ENCODE results near the gene ALK. TPM values are rescaled to one million over a fixed set of nuclear protein-coding genes. Genes with fewer than 3 reads are reported as not detected.

Gene ALK
- 0.08 TPM for total RNA-seq
- long read RNA-seq, result 0 reads

DNA sequence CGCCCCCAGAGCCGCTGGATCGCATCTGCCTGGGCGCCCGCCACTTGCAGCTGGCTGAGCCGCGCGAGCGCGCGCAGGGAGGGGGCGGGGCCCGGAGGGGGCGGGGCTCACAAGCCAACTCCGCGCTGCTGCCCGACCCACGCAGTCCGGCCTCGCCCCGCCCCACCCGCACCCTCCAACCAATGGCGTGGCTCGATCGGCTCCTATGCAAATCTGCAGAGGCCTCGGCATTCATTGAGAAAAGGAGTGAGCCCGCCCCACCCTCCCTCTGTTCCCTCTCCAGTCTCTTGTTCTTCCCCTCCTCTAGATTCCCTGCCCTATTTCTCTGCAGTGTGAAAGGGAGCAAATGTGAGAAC lies at the start of gene ALK:
TSS of gene ALK (minus strand) at position 27 of the 356 bp plus-strand sequence. CDS start 927 bp downstream, outside the sequence.
- ATAC-seq, result peak; percentile 97
- intact Hi-C loops (cut with DNase I), result no loop called here

DNA sequence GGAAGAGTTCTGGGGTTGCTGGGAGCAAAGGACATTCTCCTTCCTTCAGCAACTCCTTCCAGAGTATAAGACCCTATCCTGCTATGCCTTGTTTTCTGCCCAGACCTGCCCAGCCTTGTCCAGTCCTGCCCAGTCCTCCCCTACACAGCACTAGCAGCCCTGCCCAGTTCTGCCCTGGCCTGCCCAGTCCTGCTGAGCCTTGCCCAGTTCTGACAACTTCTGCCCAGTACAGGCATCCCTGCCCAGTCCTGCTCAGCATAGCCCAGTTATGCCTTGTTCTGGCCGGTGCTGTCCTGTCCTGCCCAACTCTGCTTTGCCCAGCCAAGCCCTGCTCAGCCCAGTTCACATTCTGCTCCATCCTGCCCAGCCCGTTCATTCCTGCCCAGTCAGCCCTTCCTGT lies 44.9 kb upstream of the ALK start:
- no peak for ATAC-seq
- intact Hi-C loops (cut with DNase I), result no loop called here

More for the DNA sequence above, at the start of gene ALK:
- peak; percentile 89 for DNase-seq (ENCODE audit: missing footprints)

DNA sequence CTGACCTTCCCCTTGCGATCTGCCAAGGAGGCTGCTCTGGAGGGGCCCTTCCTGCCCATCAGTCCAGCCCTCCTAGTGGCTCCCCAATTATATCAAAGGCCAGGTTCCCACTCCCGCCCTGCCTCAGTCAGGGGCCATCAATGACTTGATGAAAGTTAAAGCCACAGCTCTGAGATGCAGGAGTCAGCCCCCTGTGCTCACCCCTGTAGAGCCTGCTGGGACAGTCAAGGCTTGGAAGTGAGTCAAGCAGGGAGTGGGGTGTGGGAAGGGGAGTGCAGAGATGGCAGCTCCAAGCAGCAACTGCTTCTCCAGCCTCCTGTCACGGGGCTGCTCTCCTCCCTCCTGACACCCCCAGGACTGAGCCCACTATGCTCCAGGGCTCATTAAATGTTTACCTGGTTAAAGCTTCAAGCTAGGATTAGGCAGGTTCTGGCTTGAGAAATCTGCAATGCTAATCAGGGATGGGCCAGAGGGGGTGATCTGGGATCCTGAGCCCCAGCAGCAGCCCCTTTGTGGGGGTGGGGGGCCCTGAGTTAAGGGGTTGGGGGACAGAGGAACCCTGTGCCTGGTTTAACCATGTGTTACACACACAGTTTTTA lies 42.7 kb upstream of the ALK start:
- DNase-seq (ENCODE audit: missing footprints) (no peak), ATAC-seq (no peak)
- intact Hi-C loops (cut with DNase I), result no loop called here

More for the DNA sequence above, 44.9 kb upstream of the ALK start:
- no peak for DNase-seq (ENCODE audit: missing footprints)

DNA sequence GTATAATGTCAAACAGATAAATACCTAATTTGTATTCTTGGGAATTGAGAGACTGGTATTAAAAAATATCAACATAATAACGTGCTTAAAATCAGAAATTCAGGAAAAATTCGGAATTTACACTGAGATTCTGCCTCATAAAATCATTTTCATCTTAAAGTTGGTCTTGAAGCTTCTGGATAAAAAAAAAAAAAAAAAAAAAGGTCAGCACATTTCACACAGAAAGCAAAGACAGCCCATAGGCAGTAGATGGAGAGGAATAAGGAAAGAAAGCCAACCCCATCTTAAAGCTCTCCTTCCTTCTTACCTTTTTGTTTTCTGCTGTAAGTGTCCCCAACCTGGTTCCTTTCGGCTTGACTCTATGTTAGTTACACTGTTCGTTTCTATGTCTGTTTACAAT lies 41.5 kb upstream of the ALK start:
- intact Hi-C loops (cut with DNase I), result no loop called here
- ATAC-seq (no peak), DNase-seq (ENCODE audit: missing footprints) (no peak)

DNA sequence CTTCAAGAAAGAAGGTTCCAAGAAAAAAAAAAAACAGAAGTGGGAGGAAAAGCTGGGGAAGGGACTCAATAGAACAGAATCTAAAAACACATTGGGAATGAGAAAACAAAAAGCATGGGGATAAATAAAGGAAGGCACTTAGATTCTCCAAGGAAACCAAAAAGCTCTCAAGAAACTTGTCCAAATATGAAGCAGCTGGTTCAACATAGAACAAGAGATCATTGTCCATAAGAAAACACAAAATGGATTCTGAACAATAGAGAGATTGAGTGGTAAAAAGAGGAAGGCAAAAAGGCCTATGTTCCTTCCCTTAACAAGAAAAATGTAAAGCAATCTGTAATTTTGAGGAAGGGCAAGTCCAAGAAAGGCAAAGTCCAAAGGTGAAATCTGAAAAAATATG lies 32.9 kb upstream of the ALK start:
- ATAC-seq (no peak), DNase-seq (ENCODE audit: missing footprints) (no peak)
- intact Hi-C loops (cut with DNase I), result no loop called here

DNA sequence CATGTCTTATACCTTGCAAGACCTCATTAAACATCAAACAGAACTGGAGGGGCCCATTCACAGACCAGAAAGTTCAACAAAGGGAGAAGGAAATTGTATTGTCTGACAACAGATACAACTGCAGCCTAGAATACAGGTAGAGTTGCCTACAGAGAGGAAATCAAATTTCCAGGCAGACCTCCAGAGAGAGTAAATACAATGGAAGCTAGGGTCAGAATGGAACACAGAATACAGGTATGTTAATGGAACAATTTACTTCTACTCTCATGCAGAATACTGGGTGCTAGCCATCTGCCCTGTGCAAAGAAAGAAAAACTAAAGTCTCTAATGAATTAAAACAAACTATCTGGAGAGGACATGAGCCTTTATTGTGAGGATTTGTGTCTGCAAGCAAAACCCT lies 31.6 kb upstream of the ALK start:
- ATAC-seq, result no peak
- intact Hi-C loops (cut with DNase I), result no loop called here
- no peak for DNase-seq (ENCODE audit: missing footprints)

DNA sequence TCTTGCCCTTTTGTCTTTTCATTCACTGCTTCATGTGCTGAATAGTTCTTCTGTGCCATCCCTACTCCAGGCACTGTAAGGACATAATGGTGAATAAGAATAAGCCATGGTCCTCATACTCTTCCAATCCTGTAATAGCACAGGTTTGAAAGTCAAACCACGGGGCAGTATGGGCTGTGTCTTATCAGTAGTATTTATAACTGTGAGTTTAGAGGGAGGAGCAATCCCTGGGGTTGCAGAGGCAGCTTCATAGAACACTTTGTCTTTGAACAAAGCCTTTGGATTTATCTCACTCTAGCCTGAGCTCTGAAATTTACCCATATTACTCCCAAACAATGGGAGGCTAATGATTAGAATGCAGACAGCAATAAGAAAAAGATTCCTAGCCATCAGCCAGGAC lies 30.2 kb upstream of the ALK start:
- ATAC-seq (peak; percentile 78), DNase-seq (ENCODE audit: missing footprints) (no peak)
- intact Hi-C loops (cut with DNase I), result no loop called here

DNA sequence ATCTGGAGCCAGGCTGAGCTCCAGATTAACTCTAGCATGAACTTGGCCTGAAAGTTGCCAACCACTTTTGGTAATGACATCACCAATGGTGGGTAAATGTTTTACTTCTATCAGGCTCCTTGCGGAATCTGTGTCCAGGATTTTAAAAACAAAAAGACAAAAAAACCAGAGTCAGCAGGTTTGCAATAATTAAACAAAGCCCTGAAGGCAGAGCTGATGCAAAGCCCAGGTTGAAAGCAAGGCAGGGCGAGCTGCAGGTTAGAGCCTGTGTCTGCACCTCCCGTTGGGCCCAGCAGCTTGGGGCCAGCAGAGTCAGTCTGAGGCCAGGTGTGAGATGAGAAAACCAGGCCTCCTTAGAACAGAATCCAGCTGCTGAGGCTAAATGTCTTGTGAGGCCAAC lies 29.1 kb upstream of the ALK start:
- no peak for ATAC-seq
- no peak for DNase-seq (ENCODE audit: missing footprints)
- intact Hi-C loops (cut with DNase I), result no loop called here

DNA sequence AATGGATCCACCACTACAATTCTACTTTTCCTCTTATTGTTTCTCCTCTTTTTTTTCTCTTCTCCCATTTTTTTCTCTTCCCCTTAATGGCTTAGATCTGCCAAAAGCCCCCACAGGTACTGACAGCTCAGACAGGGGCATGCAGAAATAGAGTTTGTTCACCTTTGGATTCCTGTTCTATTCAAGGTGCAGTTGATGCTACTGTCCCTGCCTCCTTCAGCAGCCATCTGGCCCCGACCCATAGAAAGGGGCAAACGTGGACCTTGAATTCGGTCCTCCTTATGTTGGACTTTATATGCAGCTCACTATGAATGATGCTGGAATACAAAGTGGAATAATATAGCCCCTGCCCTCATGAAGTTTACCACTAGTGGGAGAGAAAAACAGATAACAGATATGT lies 27.7 kb upstream of the ALK start:
- intact Hi-C loops (cut with DNase I), result no loop called here
- DNase-seq (ENCODE audit: missing footprints) (no peak), ATAC-seq (no peak)

DNA sequence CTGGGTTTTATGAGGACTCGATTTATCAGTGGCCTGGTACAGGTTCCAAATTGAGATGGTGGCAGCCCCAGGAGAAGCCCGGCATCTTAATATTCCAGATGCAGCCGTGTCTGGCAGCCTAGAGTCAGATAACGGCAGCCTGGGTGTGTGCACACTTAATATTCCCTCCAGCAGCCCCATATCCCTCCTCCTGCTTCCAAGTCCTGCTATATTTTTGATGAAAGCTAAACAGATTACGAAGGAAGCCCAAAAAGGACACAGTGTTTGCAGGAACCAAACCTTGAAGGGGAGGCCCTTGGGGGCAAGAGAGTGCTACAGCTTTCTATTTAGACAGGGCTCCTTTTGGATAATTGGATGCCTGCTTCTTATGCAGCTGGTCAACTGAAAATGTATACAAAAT lies 25.1 kb upstream of the ALK start:
- ATAC-seq, result no peak
- no peak for DNase-seq (ENCODE audit: missing footprints)
- intact Hi-C loops (cut with DNase I), result no loop called here

DNA sequence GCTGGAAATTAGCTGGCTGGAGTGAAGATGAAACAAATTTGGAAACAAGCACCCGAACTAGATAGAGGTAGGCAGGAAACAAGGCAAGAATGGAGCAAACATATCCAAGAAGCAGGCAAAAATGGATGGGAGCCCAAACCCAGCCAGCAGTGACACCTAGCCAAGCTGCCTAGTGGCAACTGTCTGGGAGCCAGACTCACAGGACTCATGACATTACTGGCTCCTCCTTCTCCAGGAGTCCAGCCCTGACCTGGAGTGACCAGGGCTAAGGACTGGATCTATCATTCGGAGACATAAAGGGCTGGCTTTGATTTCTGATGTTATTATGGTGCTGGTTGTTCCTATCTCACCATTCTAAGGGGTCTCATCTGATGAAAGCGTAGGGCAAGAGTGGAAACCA lies 21.3 kb upstream of the ALK start:
- ATAC-seq (no peak), DNase-seq (ENCODE audit: missing footprints) (no peak)
- intact Hi-C loops (cut with DNase I), result no loop called here

DNA sequence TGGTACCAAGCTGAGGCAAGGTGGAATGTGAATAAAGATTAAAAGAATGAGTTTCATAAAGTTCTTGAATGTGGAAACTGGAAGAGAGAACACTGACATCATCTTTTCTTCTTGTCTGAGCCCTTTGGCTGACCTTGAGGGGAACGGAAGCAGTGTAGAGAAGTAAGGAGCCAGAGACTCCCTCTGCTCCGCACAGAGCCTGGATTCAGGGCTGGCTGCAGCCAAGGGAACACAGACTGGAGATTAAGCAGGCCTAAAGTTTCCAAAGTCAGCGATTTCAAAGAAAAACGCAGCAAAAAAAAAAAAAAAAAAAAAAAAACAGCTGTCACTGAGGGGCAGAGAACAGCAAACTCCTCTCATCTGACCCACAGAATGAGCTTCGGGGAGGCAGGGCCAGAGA lies 19.3 kb upstream of the ALK start:
- peak; percentile 70 for DNase-seq (ENCODE audit: missing footprints)
- ATAC-seq, result peak; percentile 96
- intact Hi-C loops (cut with DNase I), result no loop called here

DNA sequence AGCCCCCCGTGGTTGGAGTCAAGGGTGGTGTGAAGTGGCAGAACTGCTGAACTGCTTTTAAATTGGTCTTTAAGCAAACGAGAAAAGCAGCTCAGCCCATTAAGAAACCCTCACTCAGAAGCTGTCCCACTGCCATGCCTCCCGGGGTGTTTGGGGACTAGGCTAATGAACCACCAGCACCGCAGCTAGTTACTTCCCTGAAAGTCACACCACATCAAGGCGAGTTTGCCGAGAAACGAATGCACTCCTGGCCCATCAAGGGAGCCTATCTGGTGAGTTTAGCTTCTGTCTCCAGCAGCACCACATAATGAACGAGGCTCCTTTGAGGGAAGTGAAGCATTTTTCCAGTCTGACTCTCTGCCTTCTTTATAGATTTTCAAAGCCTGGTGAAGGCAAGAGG lies 14.6 kb upstream of the ALK start:
- intact Hi-C loops (cut with DNase I), result no loop called here
- DNase-seq (ENCODE audit: missing footprints), result no peak
- no peak for ATAC-seq

DNA sequence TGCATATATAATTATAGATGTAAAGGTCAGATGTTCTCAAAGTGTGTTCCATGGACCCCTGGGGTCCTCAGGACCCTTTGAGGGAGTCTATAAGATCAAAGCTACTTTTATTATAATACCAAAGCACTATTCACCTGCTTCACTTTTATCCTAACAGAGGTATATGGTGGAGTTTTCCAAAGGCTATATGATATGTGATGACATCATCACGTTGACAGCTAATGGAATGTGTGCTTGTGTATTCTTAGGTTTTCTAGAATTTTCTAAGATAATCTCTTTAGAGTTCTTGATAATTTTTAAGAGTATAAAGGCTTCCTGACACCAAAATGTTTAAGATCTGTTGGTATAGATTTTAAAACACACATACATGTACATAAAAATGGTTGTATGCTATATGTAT lies 10.4 kb upstream of the ALK start:
- intact Hi-C loops (cut with DNase I), result no loop called here
- ATAC-seq (no peak), DNase-seq (ENCODE audit: missing footprints) (no peak)

DNA sequence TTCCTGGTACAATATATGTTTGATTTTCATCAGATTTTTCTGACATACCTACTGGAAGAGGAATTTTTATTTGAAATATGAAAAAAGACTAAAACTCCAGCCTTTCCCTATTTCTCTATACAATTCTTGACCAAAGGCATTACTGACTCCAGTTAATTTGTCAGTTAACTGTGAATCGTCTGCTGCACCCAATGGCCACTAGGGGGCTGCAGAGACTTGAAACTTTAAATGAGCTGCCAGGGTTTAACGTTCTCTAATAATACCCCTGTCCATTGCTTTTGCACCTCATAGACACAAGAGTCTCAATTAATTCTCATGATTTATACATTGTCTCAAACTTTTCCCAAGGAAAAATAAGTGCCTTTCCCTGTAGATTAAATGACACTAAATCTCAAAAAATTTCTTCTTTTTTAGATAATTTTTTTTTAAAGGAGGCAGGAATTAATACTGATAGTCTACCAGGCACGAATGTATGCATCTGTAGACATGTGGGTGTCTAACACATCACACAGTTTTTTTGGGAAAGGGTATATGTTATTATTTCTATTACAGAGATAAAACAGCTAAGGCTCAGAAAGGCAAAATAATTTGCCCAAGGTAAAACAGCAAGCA lies 1.8 kb upstream of the ALK start:
- intact Hi-C loops (cut with DNase I), result loop anchor here (2.0 kb wide), 2 partner anchors 104 to 150 kb away; no protein-coding TSS in a partner anchor
- ATAC-seq (no peak), DNase-seq (ENCODE audit: missing footprints) (no peak)

DNA sequence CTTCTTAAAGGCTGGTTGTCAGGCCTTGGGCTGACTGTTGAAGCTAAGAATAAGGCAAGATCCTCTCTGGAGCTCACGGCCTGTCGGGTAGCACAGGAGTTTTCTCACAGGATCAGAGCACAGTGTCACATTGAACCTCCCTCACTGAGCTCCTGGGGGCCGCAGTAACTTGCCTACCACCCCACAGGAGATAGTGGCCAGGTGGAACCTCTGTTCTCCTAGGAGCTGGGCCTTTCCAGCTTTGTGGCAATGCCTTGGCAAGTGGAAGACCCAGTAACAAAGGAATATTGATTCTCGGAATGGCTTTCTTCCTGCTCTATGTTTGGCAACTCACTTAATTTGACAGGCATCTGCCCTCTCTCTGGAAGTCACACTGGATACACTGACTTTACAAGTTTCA lies 1.2 kb upstream of the ALK start:
- ATAC-seq (no peak), DNase-seq (ENCODE audit: missing footprints) (no peak)
- intact Hi-C loops (cut with DNase I), result loop anchor here (2.0 kb wide), 2 partner anchors 104 to 150 kb away; no protein-coding TSS in a partner anchor

DNA sequence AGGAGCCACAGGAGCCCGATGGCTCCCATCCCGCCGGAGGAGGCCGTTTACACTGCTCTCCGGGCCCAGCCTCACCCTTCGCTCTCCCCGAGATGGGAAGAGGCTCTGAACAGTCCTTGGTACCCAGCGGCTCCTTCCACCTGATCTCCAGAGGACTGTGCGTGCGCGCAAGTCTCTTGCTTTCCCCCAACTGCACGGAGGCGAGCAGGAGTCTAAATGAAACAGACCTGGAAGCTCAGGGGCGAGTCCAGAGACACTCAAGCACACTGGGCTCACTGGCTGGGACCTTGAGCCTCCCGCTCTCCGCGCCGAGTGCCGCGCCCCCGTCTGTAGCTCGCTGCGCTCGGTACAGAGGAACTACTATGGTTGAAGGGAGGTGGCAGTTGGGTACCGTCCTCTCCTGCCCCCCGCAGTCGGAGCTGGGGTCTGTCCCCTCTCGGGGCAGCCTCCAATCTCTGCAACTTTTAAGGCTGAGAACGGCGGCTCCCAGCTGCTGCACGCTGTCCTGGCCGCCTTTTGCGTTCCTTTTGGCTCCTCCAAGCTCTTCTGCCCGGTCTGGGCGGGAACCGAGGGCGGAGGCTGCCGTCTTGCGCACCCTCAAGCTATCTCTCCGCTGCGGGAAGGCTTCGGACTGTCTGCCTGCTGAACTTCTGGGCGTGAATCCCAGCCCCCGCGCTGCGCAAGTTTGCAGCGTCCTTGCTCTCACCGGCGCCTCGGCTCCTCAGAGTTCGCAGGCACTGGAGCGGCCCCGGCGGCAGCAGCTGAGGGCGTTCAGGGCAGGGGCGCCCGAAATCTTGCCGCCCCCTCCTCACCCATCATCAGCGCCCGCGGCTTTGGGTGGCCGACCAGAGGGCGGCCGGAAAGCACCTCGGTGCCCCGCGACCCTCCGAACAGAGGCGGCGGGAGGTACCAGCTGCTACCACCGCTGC lies 491 bp downstream of the ALK start:
- ATAC-seq (peak; percentile 13), DNase-seq (ENCODE audit: missing footprints) (no peak)

DNA sequence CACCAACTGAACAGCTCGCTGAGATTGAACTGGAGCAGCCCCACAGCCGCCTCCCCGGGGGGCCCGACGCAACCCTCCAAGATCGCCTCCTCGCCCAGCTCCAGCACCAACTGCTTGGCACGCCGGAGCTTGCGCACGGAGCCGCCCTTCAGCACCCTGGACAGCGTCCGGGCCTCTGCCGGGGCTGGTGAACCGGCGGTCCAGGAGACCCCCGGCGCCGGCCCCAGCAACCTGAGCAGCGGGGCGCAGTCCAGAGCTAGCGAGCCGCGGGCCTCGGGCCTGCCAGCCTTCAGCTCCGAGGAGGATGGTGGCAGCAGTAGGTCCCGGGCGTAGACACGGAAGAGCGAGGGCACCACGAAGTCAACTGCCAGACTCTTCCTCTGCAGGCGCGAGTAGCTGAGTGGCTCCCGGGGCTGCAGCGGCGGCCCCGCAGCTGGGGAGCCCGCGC lies 1.2 kb downstream of the ALK start:
- intact Hi-C loops (cut with DNase I), result no loop called here
- DNase-seq (ENCODE audit: missing footprints) (peak; percentile 76), ATAC-seq (peak; percentile 43)

More for the DNA sequence above, 491 bp downstream of the ALK start:
- intact Hi-C loops (cut with DNase I), result no loop called here

DNA sequence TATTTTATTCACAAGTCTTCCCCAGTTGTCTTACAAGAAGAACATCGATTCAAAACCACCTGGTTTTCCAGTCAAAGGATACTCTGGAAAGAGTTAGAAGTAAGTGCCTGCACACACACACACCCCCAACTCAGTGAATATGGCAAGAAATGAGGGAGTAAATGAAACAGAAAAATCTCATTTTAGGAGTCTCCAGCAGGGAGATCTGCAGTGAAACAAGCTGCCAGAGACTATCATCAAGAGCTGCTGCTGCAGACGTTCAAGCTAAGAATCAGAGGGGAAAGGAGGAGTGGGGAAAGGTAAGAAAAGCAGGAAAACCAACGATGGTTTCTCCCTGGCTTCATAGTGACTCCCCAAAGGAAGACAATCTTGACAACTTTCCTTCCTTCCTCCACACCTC lies 2.4 kb downstream of the ALK start:
- no peak for ATAC-seq
- no peak for DNase-seq (ENCODE audit: missing footprints)
- intact Hi-C loops (cut with DNase I), result no loop called here

DNA sequence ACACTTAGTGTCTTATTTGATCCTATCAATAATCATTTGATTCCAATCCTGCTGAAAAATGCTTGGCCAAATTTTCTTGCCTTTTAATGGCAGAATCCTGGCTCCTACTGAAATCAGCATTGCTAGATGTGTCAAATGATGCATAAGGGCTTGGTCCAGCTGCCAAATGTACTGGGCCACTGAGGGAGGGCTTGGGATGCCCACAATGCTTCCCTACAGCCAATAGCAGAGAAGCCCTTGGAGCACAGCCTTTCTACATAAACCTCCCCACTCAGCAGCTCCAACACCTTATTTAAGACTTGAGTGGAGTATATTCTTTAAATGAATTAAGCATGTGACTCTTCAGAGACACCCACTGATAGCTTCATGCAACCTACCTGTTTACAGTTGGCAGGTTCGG lies 3.6 kb downstream of the ALK start:
- intact Hi-C loops (cut with DNase I), result no loop called here
- DNase-seq (ENCODE audit: missing footprints) (no peak), ATAC-seq (no peak)

Data from Right ventricle myocardium inferior (tissue), 1 donor.